ENCODE data around the gene PYDC1. TPM values are rescaled to one million over a fixed set of nuclear protein-coding genes. Genes with fewer than 3 reads are reported as not detected.
A peak's percentile ranks its signal among the peaks of the same experiment; 100 is the strongest.
"Not testable (repeated sequence)": the region's sequence is repeated elsewhere in the genome, so short reads cannot be mapped to it uniquely, and the experiment has no call there.

The PYDC1 gene
- total RNA-seq, 1 donor from 2014 or later: not detected

DNA sequence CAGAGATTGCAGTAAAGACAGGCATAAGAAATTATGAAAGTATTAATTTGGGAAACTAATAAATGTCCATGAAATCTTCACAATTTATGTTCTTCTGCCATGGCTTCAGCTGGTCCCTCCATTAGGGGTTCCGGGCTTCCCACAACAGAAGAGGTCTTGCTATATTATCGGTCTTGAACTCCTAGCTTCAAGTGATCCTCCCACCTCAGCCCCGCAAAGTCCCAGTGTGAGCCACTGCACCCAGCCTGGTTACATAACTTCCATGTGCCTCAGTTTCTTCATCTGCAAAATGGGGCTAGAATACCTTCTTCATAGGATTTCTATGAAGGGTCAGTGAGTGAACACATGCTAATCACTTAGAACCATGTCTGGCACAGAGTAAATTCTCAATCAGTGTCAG lies 29.4 kb upstream of the PYDC1 start:
- Mint-ChIP-seq H3K4me3 (no peak overlapping the region), H3K9me3 (no peaks in the 10 kb centered on the region), H3K27me3 (ENCODE audit: low read depth) (peaks cover 48% of the 10 kb centered on the region), H3K27ac (ENCODE audit: unreplicated experiment) (no peak overlapping the region), H3K4me1 (peaks cover 4% of the 10 kb centered on the region), H3K36me3 (ENCODE audit: low read depth) (no peaks in the 10 kb centered on the region)
- no peak for DNase-seq (ENCODE audit: low read depth, low spot score)
- no peak for TF ChIP-seq CTCF (conservative IDR thresholded peaks at IDR 0.05)

DNA sequence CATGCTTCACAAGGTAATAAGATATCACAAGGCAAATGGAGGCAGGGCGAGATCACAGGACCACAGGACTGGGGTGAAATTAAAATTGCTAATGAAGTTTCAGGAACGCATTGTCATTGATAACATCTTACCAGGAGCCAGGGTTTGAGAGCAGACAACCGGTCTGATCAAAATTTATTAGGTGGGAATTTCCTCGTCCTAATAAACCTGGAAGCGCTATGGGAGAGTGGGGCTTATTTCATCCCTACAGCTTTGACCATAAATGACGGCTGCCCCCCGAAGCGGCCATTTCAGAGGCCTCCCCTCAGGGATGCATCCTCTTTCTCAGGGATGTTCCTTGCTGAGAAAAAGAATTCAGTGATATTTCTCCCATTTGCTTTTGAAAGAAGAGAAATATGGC lies 28.7 kb upstream of the PYDC1 start:
- Mint-ChIP-seq H3K27me3 (ENCODE audit: low read depth) (peaks cover 48% of the 10 kb centered on the region), H3K27ac (ENCODE audit: unreplicated experiment) (peak overlapping the region; percentile 37)
- H3K36me3 Mint-ChIP-seq (ENCODE audit: low read depth); H3K9me3 Mint-ChIP-seq; H3K4me1 Mint-ChIP-seq; DNase-seq (ENCODE audit: low read depth, low spot score); H3K4me3 Mint-ChIP-seq: not testable (repeated sequence)

GRCh38 chr16:31243734-31244670 lies 27.1 kb upstream of the PYDC1 start:
- no peak overlapping the region for H3K4me3 Mint-ChIP-seq
- TF ChIP-seq CTCF (conservative IDR thresholded peaks at IDR 0.05): no peak
- DNase-seq (ENCODE audit: low read depth, low spot score): no peak
- peaks cover 4% of the 10 kb centered on the region for H3K4me1 Mint-ChIP-seq
- H3K36me3 Mint-ChIP-seq (ENCODE audit: low read depth): no peaks in the 10 kb centered on the region
- H3K27me3 Mint-ChIP-seq (ENCODE audit: low read depth): peaks cover 45% of the 10 kb centered on the region
- H3K9me3 Mint-ChIP-seq: no peaks in the 10 kb centered on the region
- H3K27ac Mint-ChIP-seq (ENCODE audit: unreplicated experiment): no peak overlapping the region

- H3K9me3 Mint-ChIP-seq: no peaks in the 10 kb centered on the region
- peaks cover 30% of the 10 kb centered on the region for H3K27me3 Mint-ChIP-seq (ENCODE audit: low read depth)
- H3K27ac Mint-ChIP-seq (ENCODE audit: unreplicated experiment): no peak overlapping the region
- H3K36me3 Mint-ChIP-seq (ENCODE audit: low read depth): no peaks in the 10 kb centered on the region
- no peak for DNase-seq (ENCODE audit: low read depth, low spot score)
- TF ChIP-seq CTCF (conservative IDR thresholded peaks at IDR 0.05): no peak
- H3K4me3 Mint-ChIP-seq: no peak overlapping the region
- H3K4me1 Mint-ChIP-seq: peaks cover 4% of the 10 kb centered on the region
These were observed 25.3 kb upstream of the PYDC1 start for GRCh38 chr16:31242206-31242605.

GRCh38 chr16:31238041-31238440 lies 21.1 kb upstream of the PYDC1 start:
- H3K9me3 Mint-ChIP-seq: peaks cover 4% of the 10 kb centered on the region
- no peak for DNase-seq (ENCODE audit: low read depth, low spot score)
- H3K4me1 Mint-ChIP-seq: no peaks in the 10 kb centered on the region
- peak overlapping the region; percentile 32 for H3K27ac Mint-ChIP-seq (ENCODE audit: unreplicated experiment)
- no peaks in the 10 kb centered on the region for H3K36me3 Mint-ChIP-seq (ENCODE audit: low read depth)
- TF ChIP-seq CTCF (conservative IDR thresholded peaks at IDR 0.05): no peak
- H3K27me3 Mint-ChIP-seq (ENCODE audit: low read depth): peaks cover 13% of the 10 kb centered on the region
- H3K4me3 Mint-ChIP-seq: no peak overlapping the region

DNA sequence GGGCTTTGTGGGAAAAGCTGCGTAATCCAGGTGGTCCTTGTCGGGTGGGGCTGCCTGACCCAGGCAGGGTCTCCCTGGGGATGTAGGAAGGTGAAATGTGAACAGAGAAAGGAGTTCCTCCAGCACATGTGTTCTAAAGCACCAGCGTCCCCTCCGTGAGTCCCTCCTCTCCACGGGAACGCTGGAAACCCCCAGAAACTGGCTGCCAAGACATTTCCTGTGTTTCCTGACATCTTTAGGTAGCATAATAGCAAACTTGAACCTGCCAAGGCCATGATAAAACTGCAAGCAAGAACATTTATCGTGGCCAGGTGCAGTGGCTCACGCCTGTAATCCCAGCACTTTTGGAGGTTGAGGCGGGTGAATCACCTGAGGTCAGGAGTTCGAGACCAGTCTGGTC lies 12.6 kb upstream of the PYDC1 start:
- Mint-ChIP-seq H3K27me3 (ENCODE audit: low read depth) (peaks cover 6% of the 10 kb centered on the region), H3K4me1 (peaks cover 3% of the 10 kb centered on the region), H3K4me3 (no peak overlapping the region), H3K27ac (ENCODE audit: unreplicated experiment) (peak overlapping the region; percentile 43), H3K36me3 (ENCODE audit: low read depth) (no peaks in the 10 kb centered on the region), H3K9me3 (peaks cover 4% of the 10 kb centered on the region)
- TF ChIP-seq CTCF (conservative IDR thresholded peaks at IDR 0.05): no peak
- no peak for DNase-seq (ENCODE audit: low read depth, low spot score)
